Measurements from ENCODE around the gene TULP1.

DNA sequence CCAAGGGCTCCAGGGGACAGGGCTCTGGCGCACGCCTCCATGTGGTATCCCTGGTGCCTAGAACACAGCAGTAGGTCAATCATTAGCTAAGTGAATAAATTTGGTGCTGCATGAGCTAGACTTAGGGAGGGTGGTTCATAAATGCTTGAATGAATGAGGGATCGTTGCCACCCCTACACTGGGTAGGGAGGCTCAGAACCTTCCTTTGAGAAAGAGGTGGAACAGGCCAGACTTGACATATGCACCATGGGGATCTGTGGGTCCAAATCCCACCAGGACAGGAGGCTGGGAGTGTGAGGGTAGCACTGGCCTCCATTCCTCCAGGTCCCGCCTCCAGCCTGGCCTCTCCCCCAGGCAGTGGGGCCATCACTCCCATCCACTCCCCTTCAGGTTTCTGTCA, 29.6 kb downstream of the TULP1 start:
- TF ChIP-seq, protein P1, sequence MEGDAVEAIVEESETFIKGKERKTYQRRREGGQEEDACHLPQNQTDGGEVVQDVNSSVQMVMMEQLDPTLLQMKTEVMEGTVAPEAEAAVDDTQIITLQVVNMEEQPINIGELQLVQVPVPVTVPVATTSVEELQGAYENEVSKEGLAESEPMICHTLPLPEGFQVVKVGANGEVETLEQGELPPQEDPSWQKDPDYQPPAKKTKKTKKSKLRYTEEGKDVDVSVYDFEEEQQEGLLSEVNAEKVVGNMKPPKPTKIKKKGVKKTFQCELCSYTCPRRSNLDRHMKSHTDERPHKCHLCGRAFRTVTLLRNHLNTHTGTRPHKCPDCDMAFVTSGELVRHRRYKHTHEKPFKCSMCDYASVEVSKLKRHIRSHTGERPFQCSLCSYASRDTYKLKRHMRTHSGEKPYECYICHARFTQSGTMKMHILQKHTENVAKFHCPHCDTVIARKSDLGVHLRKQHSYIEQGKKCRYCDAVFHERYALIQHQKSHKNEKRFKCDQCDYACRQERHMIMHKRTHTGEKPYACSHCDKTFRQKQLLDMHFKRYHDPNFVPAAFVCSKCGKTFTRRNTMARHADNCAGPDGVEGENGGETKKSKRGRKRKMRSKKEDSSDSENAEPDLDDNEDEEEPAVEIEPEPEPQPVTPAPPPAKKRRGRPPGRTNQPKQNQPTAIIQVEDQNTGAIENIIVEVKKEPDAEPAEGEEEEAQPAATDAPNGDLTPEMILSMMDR (IDR thresholded peaks at IDR 0.05; ENCODE audit: insufficient read depth, low read depth, low read length), result no peak
- no peak for TF ChIP-seq EZH2 (IDR thresholded peaks at IDR 0.05; ENCODE audit: insufficient read depth, low read length)

Measured in astrocyte (in vitro differentiated cells and primary cell).